Fibroblast of skin of right quadriceps (primary cell): ENCODE results near the gene DAAM2.
A peak's percentile ranks its signal among the peaks of the same experiment; 100 is the strongest.

Experiments used
- DNase-seq: peaks from one replicate; pipeline ENCODE4 v3.0.0-alpha.2; 2013

The DAAM2 gene

DNA sequence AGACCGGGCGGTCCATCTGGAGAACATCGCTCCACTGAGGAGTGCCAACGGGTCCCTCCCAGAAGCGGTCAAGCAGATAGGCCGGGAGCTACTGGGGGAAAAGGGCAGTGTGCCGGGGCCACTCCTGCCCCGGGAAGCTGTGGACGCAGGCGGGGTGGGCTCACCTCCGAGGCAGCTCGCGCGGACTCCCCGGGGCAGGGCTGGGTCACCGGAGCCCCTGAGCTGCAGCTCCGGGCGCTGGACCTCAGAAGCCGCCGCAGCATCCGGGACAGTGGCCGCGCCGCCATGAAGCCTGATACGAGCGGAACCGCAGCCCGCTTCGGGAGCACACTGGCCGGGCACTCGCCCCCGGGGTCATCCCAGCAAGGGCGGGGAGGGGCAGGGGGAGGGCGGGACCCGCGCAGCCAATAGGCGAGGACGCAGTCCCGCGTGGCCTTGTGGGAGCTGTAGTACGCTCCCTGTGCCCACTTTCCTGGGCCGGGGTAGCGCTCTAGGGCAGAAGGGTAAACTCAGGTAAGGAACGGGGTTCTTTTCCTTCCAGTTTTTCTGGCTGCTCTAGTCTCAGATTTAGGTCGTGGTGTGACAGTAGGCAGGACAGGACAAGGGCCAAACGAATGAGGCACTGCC is 142.1 kb downstream of the DAAM2 start, which contains the start of gene MOCS1:
TSS of gene MOCS1 (minus strand) at position 332 of the 627 bp plus-strand sequence. CDS start at position 287, 45 bp downstream.
- DNase-seq = peak; percentile 51

- DNase-seq = no peak
Measured at GRCh38 chr6:39935241-39935640, 143.1 kb downstream of the DAAM2 start.

GRCh38 chr6:39936857-39937256 is 144.7 kb downstream of the DAAM2 start:
- no peak for DNase-seq

- no peak for DNase-seq
Measured at GRCh38 chr6:39937686-39938333, 145.6 kb downstream of the DAAM2 start.

DNA sequence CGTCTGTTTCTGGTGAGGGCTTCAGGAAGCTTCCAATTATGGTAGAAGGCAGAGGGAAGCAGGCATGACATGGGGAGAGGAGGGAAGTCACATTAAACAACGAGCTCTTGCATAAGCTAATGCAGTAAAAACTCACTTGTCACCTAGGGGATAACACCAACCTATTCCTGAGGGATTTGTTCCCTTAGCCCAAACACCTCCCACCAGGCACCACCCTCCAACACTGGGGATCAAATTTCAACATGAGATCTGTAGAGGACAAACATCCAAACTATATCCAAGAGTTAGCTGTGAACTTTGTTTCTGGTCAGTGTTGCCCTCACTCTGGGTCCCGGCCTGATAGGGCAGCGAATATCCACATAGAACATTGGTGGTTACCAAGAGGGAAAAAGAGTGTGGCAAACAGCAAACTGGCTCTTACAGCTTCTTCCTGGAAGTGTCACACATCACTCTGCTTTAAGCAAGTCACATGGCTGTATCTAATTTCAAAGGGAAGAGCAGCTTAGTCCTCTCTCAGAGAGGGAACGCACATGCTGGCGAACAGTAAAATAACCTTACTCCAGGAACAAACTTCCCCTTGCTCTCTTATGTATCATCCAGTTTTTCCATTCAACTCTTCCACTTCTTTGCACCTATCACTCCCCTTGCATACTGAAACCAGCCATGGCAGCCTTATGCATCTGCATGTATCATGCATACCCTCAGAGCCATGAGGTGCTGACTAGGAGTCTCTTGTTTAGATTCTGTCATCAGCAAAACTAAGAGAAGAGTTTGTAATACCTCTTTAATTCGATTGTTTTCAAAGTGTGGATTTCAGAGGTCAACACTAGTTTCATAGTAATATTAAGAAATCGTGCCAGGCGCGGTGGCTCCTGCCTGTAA is 146.8 kb downstream of the DAAM2 start:
- no peak for DNase-seq

GRCh38 chr6:39941138-39941537 is 149.0 kb downstream of the DAAM2 start:
- DNase-seq = no peak

DNA sequence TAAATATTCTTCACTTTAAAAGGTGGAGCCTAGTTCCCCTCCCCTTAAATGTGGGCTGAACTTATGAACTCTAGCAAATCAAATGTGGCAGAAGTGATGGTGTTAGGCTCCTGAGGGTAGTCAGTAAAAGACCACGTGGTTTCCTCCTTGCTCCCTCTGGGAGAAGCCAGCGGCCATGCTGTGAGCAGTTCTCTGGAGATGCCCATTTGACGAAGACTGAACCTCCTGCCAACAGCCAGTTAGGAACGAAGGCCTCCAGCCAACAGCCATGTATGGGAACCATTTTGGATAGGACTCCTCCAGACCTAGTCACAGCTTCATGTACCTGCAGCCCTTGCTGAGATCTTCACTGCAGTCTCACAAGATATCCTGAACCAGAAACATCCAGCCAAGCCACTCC is 149.6 kb downstream of the DAAM2 start:
- no peak for DNase-seq

DNA sequence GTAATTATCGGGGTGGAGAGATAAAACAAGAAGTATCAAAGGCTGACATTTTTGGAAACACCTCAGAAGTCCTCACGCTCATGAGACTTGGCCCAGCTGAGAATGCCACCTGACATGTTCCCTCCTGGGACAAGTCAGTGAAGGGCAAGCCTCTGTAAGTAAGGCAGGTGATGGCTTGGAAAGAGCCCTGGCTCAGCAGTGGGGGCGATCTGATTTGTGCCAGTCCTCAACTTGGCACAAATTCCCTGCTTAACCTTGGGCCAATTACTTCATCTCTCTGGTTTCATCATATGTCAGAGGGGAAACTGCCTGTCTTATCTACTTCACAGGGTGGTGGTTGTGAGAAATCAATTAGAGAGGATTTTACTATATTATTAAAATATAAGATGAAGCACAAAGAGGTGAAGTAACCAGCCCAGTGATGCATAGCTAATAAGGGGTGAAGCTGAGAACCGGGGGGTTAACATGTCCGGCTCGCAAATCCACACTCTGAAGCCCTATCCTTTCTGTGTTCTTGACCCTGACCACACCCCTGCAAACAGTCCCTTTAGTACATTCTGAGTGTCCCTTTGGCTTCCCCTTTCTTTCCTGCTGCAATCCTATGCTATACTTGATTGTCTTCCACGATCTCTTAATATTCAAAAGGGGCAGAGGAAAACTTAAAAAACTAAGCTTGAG is 150.9 kb downstream of the DAAM2 start:
- DNase-seq = no peak

DNA sequence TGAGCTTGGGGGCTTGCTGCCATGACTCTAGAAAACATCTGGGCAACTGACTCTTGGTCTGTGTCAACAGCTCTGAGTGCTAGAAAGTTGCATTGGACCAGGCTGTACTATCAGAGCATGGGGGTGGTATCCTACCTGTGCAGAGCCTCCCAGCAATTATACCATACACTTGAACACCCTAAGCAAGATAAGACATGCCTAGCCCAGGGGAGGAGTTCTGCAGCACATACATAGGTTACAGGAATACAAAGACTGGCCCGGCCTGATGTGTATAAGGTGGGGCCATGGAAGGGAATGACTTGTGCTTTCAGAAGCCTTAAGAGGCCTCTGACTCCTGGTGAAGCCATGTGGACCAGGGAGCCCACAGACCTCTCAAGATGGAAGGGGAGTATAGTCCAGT is 153.4 kb downstream of the DAAM2 start:
- DNase-seq = no peak

DNA sequence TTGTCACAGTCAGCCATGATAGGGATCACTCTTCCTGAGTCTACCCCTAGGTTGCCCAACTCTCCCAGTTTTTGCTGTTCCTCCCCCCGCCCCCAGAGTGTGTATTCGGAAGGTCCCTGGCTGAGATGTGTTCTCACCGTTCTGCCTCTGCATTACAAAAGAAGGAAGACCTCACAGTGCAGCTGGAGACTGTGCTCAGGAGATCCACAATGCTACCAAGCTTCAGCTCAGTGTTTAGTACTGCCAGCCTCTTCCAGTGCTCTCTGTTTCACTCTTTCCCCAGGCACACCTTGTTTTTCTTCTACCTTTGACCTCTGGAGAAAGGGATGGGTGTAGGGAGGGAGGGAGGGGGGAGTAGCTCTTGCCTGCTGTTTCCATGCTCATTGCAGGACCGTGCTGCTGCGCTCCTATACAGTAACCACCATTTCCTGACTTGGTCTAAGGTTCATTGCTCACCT is 155.5 kb downstream of the DAAM2 start:
- no peak for DNase-seq

GRCh38 chr6:39948199-39948791 is 156.1 kb downstream of the DAAM2 start:
- no peak for DNase-seq

DNA sequence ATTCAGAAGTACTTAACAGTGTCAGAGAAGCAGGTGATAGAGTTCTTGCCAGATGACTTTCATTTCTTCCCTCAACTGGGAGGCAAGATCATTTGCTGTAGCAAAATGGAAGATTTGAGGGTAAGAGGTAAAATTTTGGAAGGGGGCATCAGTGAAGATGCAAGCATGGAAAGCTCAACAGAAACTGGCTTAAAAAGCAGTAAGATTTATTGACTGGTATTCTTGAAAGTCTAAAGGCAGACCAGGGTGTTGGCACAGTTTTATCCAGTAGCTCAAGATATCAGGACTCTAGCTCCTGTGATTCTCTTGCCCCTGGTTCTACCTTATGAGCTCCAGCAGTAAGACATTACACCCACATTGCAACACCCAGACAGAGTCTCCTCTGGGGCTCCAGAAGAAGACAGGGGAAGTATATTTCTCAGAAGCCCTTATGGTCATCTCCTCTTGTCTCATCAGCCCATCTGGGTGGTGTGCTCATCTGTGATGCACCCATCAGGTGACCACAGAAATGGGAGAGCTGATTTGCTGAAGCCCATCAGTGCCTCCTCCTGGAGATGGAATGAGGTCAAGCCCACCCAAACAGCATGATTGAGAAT is 158.0 kb downstream of the DAAM2 start:
- DNase-seq = no peak

GRCh38 chr6:39951191-39951590 is 159.0 kb downstream of the DAAM2 start:
- DNase-seq = no peak

- DNase-seq = no peak
Measured at GRCh38 chr6:39951716-39952115, 159.5 kb downstream of the DAAM2 start.

- peak; percentile 29 for DNase-seq
Measured at GRCh38 chr6:39952167-39952566, 160.0 kb downstream of the DAAM2 start.

DNA sequence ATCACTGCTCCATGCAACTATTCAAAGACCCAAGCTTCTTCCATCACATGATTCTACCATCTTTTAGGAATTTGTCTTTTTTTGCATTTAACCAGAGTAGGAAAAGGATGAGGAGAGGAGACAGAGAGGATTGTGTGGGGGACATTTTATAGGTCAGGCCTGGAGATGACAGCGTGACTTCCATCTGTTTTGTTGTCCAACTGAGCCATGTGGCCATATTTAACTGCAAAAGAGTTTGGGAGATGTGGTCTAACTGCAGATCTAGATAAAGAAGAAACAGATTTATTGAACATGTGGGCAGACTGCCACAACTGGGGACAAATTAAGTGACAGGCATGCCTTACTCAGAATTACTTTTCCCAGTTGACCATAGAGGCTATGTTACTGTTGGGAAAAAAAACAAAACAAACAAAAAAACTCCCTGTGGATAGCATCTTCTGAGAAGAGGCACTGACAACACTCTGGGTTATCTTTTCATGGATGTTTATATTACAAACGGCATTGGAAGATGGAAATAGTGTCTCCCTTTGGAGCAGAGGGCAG is 161.0 kb downstream of the DAAM2 start:
- no peak for DNase-seq
